DND-41 (cell line): ENCODE data around the gene MYLK.

ENCODE experiments used
- EZH2 ChIP-seq: IDR thresholded peaks from 3 replicates; pipeline ENCODE4 v1.6.1; 2012; ENCODE audit warnings: borderline replicate concordance, low read depth, mild to moderate bottlenecking, moderate library complexity, low read length, inconsistent platforms; ENCODE audit not compliant: severe bottlenecking
- TF ChIP-seq, protein P1 (sequence below): IDR thresholded peaks from 2 replicates; pipeline ENCODE4 v1.5.1; 2012; ENCODE audit warnings: borderline replicate concordance, low read length, moderate library complexity, mild to moderate bottlenecking; ENCODE audit not compliant: poor library complexity, severe bottlenecking; ENCODE audit errors: extremely low read depth

DNA sequence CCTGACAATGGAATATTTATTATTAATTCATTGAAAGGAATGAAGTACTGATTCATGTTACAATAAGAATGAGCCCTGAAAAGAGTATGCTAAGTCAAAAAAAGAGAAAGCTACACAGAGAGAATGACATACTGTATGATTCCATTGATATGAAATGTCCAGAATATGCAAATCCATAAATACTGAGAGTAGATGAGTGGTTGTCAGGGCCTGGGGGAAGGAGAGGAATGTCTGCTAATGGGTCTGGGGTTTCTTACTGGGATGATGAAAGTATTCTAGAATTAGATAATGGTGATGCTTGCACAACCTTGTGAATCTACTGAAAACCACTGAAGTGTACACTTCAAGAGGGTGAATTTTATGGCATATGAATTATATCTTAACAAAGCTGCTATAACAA, 219.4 kb downstream of the MYLK start:
- TF ChIP-seq, protein P1, sequence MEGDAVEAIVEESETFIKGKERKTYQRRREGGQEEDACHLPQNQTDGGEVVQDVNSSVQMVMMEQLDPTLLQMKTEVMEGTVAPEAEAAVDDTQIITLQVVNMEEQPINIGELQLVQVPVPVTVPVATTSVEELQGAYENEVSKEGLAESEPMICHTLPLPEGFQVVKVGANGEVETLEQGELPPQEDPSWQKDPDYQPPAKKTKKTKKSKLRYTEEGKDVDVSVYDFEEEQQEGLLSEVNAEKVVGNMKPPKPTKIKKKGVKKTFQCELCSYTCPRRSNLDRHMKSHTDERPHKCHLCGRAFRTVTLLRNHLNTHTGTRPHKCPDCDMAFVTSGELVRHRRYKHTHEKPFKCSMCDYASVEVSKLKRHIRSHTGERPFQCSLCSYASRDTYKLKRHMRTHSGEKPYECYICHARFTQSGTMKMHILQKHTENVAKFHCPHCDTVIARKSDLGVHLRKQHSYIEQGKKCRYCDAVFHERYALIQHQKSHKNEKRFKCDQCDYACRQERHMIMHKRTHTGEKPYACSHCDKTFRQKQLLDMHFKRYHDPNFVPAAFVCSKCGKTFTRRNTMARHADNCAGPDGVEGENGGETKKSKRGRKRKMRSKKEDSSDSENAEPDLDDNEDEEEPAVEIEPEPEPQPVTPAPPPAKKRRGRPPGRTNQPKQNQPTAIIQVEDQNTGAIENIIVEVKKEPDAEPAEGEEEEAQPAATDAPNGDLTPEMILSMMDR: no peak
- no peak for TF ChIP-seq EZH2
